HG02870 (cell line): ENCODE data around the gene USP35.
A peak's percentile ranks its signal among the peaks of the same experiment; 100 is the strongest.

Source experiments
- ATAC-seq: cut with Tn5 transposase; IDR thresholded peaks from one replicate; pipeline ENCODE4 v1.9.1; 2021; ENCODE audit warnings: mild to moderate bottlenecking, moderate library complexity; ENCODE audit not compliant: unreplicated experiment

Gene USP35

GRCh38 chr11:78188286-78189173 is at the start of gene USP35, which contains the start of gene KCTD21:
USP35 (plus strand) TSS chr11:78188919; CDS start chr11:78196246, 7,327 bp downstream.
KCTD21 (minus strand) TSS chr11:78188626; CDS start chr11:78174554, 14,072 bp downstream.
- ATAC-seq: peak; percentile 92

- ATAC-seq: peak; percentile 94
These were observed 49.0 kb upstream of the USP35 start, which contains the start of gene ALG8 for GRCh38 chr11:78139422-78140391. ALG8 (minus strand) TSS chr11:78139626; CDS start chr11:78139588, 38 bp downstream.

- ATAC-seq: no peak
These were observed 48.2 kb upstream of the USP35 start for GRCh38 chr11:78140392-78141077.

- no peak for ATAC-seq
These were observed 43.2 kb upstream of the USP35 start for GRCh38 chr11:78145511-78146025.

GRCh38 chr11:78147807-78148206 is 40.9 kb upstream of the USP35 start:
- ATAC-seq: no peak

- ATAC-seq: no peak
These were observed 39.1 kb upstream of the USP35 start for GRCh38 chr11:78149646-78150045.

GRCh38 chr11:78150346-78150745 is 38.4 kb upstream of the USP35 start:
- ATAC-seq: no peak

- ATAC-seq: no peak
These were observed 38.0 kb upstream of the USP35 start for GRCh38 chr11:78150754-78151153.

- no peak for ATAC-seq
These were observed 36.9 kb upstream of the USP35 start for GRCh38 chr11:78151804-78152203.

GRCh38 chr11:78156127-78156844 is 32.4 kb upstream of the USP35 start:
- ATAC-seq: no peak

- no peak for ATAC-seq
These were observed 29.6 kb upstream of the USP35 start for GRCh38 chr11:78158987-78159652.

- no peak for ATAC-seq
These were observed 28.2 kb upstream of the USP35 start for GRCh38 chr11:78160557-78160956.

GRCh38 chr11:78161346-78161745 is 27.4 kb upstream of the USP35 start:
- ATAC-seq: no peak

- ATAC-seq: no peak
These were observed 26.8 kb upstream of the USP35 start for GRCh38 chr11:78161962-78162371.

- ATAC-seq: no peak
These were observed 24.9 kb upstream of the USP35 start for GRCh38 chr11:78163828-78164227.

- no peak for ATAC-seq
These were observed 24.2 kb upstream of the USP35 start for GRCh38 chr11:78164471-78164870.

- ATAC-seq: no peak
These were observed 21.8 kb upstream of the USP35 start for GRCh38 chr11:78166855-78167469.

- ATAC-seq: no peak
These were observed 19.9 kb upstream of the USP35 start for GRCh38 chr11:78168539-78169477.
